PC-9 (cell line): ENCODE data around the gene COG5. TPM values are rescaled to one million over a fixed set of nuclear protein-coding genes. Genes with fewer than 3 reads are reported as not detected.
A peak's percentile ranks its signal among the peaks of the same experiment; 100 is the strongest.

ENCODE experiments used
- BruUV-seq: library from RNA; stranded (reverse); fragments of 400-500 nt; replicated peaks from 2 replicates; lab custom pipeline; 2021; lab: Mats Ljungman, UMichigan
- CTCF ChIA-PET: fragments of 300-600 bp; sonication (Branson Sonifier 250); formaldehyde crosslinking; loops from one replicate; lab custom pipeline; 2022; ENCODE audit warnings: antibody characterized with exemption; lab: Charles Lee
- POLR2A ChIA-PET: fragments of 300-600 bp; sonication (Branson Sonifier 250); formaldehyde crosslinking; loops from one replicate; lab custom pipeline; 2022; ENCODE audit warnings: antibody characterized with exemption; ENCODE audit not compliant: unreplicated experiment; lab: Charles Lee
- DNase-seq, 2 experiments: peaks; one replicate each; pipeline versions ENCODE4 v3.0.0 to v3.0.0-alpha.2; 2015 to 2022; ENCODE audit warnings: mixed read lengths in 1 of 2
- H2AFZ ChIP-seq: fragments of 200-600 bp; sonication (generic); 2 replicates; pipeline ENCODE4 v1.8.1; 2017; ENCODE audit warnings: antibody characterized with exemption
- H3F3A ChIP-seq: fragments of 200-600 bp; sonication (generic); 2 replicates; pipeline ENCODE4 v1.8.1; 2017; ENCODE audit warnings: antibody characterized with exemption, mild to moderate bottlenecking, low read depth; ENCODE audit not compliant: insufficient read depth
- H3K27ac ChIP-seq: fragments of 200-600 bp; sonication (generic); 2 replicates; pipeline ENCODE4 v1.6.1; 2016; ENCODE audit warnings: mixed run types
- H3K27me3 ChIP-seq: fragments of 200-600 bp; sonication (generic); 2 replicates; pipeline ENCODE4 v1.6.1; 2016; ENCODE audit warnings: low read depth, mixed run types; ENCODE audit not compliant: insufficient read depth
- H3K36me3 ChIP-seq: fragments of 200-600 bp; sonication (generic); 2 replicates; pipeline ENCODE4 v1.6.1; 2016; ENCODE audit warnings: low read depth, mixed run types
- H3K4me1 ChIP-seq: fragments of 200-600 bp; sonication (generic); replicated peaks from 2 replicates; pipeline ENCODE4 v1.6.1; 2016; ENCODE audit warnings: mixed run types; ENCODE audit not compliant: insufficient read depth
- H3K4me2 ChIP-seq: fragments of 200-600 bp; sonication (generic); 2 replicates; pipeline ENCODE4 v1.6.1; 2017; ENCODE audit warnings: mixed run types
- H3K4me3 ChIP-seq: fragments of 200-600 bp; sonication (generic); 2 replicates; pipeline ENCODE4 v1.6.1; 2016; ENCODE audit warnings: mixed run types
- H3K79me2 ChIP-seq: fragments of 200-600 bp; sonication (generic); 2 replicates; pipeline ENCODE4 v1.6.1; 2017; ENCODE audit warnings: low read depth, mixed run types
- H3K9me2 ChIP-seq: fragments of 200-600 bp; sonication (generic); 2 replicates; pipeline ENCODE4 v1.8.1; 2017; ENCODE audit warnings: mild to moderate bottlenecking; ENCODE audit not compliant: insufficient read depth
- H3K9me3 ChIP-seq: fragments of 200-600 bp; sonication (generic); 2 replicates; pipeline ENCODE4 v1.8.1; 2016; ENCODE audit warnings: low read depth; ENCODE audit not compliant: insufficient read depth
- H4K20me1 ChIP-seq: fragments of 200-600 bp; sonication (generic); 2 replicates; pipeline ENCODE4 v1.8.1; 2017; ENCODE audit not compliant: insufficient read depth
- CTCF ChIP-seq: fragments of 200-600 bp; sonication (generic); conservative IDR thresholded peaks from 2 replicates; pipeline ENCODE4 v1.6.1; 2017; ENCODE audit warnings: mixed run types, antibody characterized with exemption, mild to moderate bottlenecking, moderate library complexity
- EZH2 ChIP-seq: fragments of 200-600 bp; sonication (generic); IDR thresholded peaks from 2 replicates; pipeline ENCODE4 v1.8.0; 2017; ENCODE audit warnings: antibody characterized with exemption, low read depth
- intact Hi-C: fragments of 100-400 bp; cut with micrococcal nuclease; formaldehyde crosslinking; loops from one replicate; pipeline ENCODE4 v1.10.0; 2022; ENCODE audit not compliant: unreplicated experiment
- total RNA-seq: library from RNA; stranded (reverse); gene quantifications from 2 replicates; pipeline ENCODE4 v1.2.3, GENCODE V29; 2021

COG5 gene
- total RNA-seq, 1 experiment from 2014 or later, result 43.5 TPM

GRCh38 chr7:107170051-107170915 is 393.4 kb downstream of the COG5 start:
- H3K4me1 ChIP-seq, result peaks cover 19% of the 10 kb centered on the region
- peak overlapping the region; percentile 72 for H3K4me3 ChIP-seq
- H3K79me2 ChIP-seq, result peaks cover 53% of the 10 kb centered on the region
- TSS peak; percentile 43 for BruUV-seq
- no peaks in the 10 kb centered on the region for H3K27me3 ChIP-seq
- H3K9me2 ChIP-seq, result 0 out of 2 replicates have a peak, but pooled peaks cover 4% of the 10 kb centered on the region
- peaks cover 51% of the 10 kb centered on the region for H4K20me1 ChIP-seq
- H3K4me2 ChIP-seq, result peak overlapping the region; percentile 86
- no peak overlapping the region for H2AFZ ChIP-seq
- CTCF ChIA-PET, result interaction anchor here (0.7 kb wide), 1 partner anchor 781 kb away, joined by 20 read pairs; no protein-coding TSS in a partner anchor
- DNase-seq, result no peak
- H3F3A ChIP-seq, result peaks cover 21% of the 10 kb centered on the region; the same call in 1 of the 2 replicates
- H3K36me3 ChIP-seq, result peaks cover 4% of the 10 kb centered on the region; the same call in 1 of the 2 replicates
- POLR2A ChIA-PET, result interaction anchor here (0.7 to 1.0 kb wide), 4 partner anchors 10 to 1358 kb away, joined by 3 to 4 read pairs (median 3); no protein-coding TSS in a partner anchor
- H3K27ac ChIP-seq, result peak overlapping the region; percentile 85
- intact Hi-C loops, result no loop called here
- 0 out of 2 replicates have a peak, but pooled peaks have one; percentile 31 for TF ChIP-seq CTCF
- TF ChIP-seq EZH2, result no peak
- H3K9me3 ChIP-seq, result no peaks in the 10 kb centered on the region

GRCh38 chr7:107169120-107170050 is 394.3 kb downstream of the COG5 start:
- CTCF ChIA-PET, result interaction anchor here (0.7 to 1.5 kb wide), 6 partner anchors 17 to 627 kb away, joined by 4 to 16 read pairs (median 7); no protein-coding TSS in a partner anchor

More at GRCh38 chr7:107169120-107170050, 394.3 kb downstream of the COG5 start:
- DNase-seq, result peak; percentile 91 to 98
- peaks cover 42% of the 10 kb centered on the region for H4K20me1 ChIP-seq
- no peak overlapping the region for H2AFZ ChIP-seq
- 0 out of 2 replicates have a peak, but pooled peaks cover 4% of the 10 kb centered on the region for H3K9me2 ChIP-seq
- intact Hi-C loops, result loop anchor here (2.0 to 5.0 kb wide), 5 partner anchors 222 to 1105 kb away; partner anchors contain the start of gene CCDC71L
- H3F3A ChIP-seq, result peaks cover 21% of the 10 kb centered on the region; the same call in 1 of the 2 replicates
- H3K36me3 ChIP-seq, result peaks cover 4% of the 10 kb centered on the region; the same call in 1 of the 2 replicates
- H3K4me1 ChIP-seq, result peaks cover 19% of the 10 kb centered on the region
- no TSS peak for BruUV-seq
- peak overlapping the region; percentile 85 for H3K27ac ChIP-seq
- no peaks in the 10 kb centered on the region for H3K27me3 ChIP-seq
- peak overlapping the region; percentile 86 for H3K4me2 ChIP-seq
- TF ChIP-seq EZH2, result no peak
- no peak; the same call in 1 of the 2 replicates for TF ChIP-seq CTCF
- peaks cover 44% of the 10 kb centered on the region for H3K79me2 ChIP-seq
- peak overlapping the region; percentile 72 for H3K4me3 ChIP-seq
- POLR2A ChIA-PET, result interaction anchor here (0.5 to 1.0 kb wide), 13 partner anchors 7 to 1359 kb away, joined by 3 to 12 read pairs (median 3); partner anchors contain the start of genes COG5, DUS4L and NAMPT
- H3K9me3 ChIP-seq, result no peaks in the 10 kb centered on the region
